Measurements from ENCODE around the gene SH3PXD2B. TPM values are rescaled to one million over a fixed set of nuclear protein-coding genes. Genes with fewer than 3 reads are reported as not detected.
A peak's percentile ranks its signal among the peaks of the same experiment; 100 is the strongest.
"Not testable (repeated sequence)": the region's sequence is repeated elsewhere in the genome, so short reads cannot be mapped to it uniquely, and the experiment has no call there.

SH3PXD2B gene
- total RNA-seq, 1 experiment from 2014 or later = 1.3 TPM

GRCh38 chr5:172303572-172304335 lies 150.6 kb downstream of the SH3PXD2B start:
- peak; percentile 68 for DNase-seq (ENCODE audit: low spot score)

GRCh38 chr5:172303162-172303561 lies 151.2 kb downstream of the SH3PXD2B start:
- peak; percentile 32 for DNase-seq (ENCODE audit: low spot score)

DNA sequence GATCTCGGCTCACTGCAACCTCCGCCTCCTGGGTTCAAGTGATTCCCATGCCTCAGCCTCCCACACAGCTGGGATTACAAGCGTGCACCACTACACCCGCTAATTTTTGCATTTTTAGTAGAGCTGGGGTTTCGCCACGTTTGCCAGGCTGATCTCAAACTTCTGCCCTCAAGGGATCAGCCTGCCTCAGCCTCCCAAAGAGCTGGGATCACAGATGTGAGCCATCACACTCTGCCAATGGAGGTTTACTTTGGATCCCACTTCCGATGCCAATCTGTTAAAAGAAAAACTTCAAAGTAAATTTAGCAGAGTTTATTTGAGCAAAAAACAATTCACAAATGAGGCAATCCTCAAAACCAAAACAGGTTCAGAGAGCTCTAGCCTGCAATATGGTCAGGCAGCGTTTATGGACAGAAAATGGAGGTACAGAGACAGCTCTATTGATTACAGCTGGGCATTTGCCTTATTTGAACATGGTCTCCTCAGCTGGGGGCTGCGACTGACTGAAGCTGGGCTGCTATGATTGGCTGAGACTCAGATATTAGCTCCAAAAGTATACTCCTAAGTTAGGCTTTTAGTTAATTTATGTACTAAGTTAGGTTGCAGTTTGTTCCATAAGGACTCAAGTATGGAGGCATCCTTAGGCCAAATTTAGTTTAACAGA lies 152.1 kb downstream of the SH3PXD2B start:
- no peak for DNase-seq (ENCODE audit: low spot score)

DNA sequence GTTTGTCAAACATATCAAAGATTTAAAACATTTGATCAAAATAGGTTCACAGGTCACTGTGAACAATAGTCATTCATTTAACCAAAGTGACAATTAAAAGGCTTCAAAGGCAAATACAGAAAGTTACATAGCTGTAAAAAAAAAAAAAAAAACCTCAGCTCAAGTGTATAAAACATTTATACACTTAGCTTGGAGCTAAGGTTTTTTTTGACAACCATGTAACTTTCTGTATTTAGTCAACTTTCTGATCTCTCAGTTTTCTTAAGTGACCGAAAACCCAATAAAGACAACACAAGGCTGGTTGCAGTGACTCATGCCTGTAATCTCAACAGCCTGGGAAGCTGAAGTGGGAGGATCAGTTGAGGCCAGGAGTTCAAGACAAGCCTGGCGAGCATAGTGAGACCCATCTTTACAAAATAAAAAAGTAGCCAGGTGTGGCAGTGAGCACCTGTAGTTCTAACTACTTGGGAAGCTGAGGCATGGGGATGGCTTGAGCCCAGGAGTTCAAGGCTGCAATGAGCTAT lies 154.3 kb downstream of the SH3PXD2B start:
- DNase-seq (ENCODE audit: low spot score) = no peak

DNA sequence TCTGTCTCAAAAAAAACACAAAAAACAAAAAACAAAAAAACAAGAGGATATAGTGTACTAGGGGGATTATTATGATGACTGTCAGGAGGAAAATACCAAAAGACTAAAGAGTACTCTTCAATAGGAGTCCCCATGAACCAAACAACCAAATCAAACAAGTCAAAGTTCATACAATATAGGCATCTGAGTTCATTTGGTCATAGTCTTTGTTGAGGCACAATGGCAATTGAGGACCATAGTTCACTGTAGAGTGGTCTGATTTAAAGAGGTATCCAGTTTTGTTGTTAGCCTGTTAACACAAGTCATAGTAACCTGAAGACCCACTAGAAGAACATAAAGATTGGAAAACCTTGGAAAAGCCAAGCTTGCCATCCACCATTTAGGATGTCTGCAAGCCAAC lies 159.5 kb downstream of the SH3PXD2B start:
- no peak for DNase-seq (ENCODE audit: low spot score)

DNA sequence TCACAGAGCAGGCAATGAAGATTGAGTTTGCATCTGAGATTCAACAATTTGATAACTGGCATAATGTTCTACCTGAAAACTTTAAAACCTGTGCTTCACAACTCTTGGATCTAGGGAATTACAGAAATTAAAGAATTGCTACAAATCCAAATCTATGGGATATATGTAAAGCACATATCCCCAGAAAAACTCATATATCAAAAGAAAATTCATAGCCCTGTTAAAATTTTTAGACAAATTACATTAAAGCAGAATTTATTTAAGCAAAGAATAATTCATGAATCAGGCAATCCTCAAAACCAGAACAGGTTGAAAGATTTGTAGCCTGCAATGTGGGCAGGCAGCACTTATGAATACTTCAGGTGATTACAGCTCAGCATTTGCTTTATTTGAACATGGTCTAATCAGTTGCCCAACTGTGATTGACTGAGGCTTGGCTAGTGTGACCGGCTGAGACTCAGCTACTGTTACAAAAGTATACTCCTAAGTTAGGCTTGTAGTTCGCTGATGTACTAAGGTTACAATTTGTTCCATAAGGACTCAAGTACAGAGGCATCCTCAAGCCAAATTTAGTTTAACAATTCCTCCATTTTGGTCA lies 160.5 kb downstream of the SH3PXD2B start:
- no peak for DNase-seq (ENCODE audit: low spot score)

GRCh38 chr5:172293054-172293744 lies 161.1 kb downstream of the SH3PXD2B start:
- DNase-seq (ENCODE audit: low spot score) = peak; percentile 80

DNA sequence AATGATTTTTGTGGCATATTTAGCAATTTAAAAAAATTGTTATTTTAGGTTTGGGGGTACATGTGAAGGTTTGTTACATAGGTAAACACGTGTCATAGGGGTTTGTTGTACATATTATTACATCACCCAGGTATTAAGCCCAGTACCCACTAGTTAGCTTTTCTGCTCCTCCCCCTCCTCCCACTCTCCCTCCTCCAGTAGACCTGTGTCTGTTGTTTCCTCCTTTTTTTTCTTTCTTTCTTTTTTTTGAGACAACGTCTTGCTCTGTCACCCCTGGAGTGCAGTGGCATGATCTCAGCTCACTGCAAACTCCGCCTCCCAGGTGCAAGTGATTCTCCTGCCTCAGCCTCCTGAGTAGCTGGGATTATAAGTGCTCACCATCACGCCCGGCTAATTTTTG lies 162.5 kb downstream of the SH3PXD2B start:
- DNase-seq (ENCODE audit: low spot score) = not testable (repeated sequence)

DNA sequence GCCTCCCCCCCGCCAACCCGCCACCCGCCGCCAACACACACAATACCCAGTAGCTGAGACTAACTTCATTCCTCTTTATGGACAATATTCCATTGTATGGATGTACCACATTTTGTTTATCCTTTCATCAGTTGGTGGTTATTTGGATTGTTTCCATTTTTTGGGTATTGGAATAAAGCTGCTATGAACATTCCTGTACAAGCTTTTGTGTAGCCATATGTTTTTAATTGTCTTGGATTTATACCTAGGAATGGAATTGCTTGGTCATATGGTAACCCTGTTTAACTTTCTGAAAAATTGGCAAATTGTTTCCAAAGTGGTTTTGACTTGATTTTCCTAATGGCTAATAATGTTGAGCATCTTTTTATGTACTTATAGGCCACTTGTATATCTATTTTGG lies 165.9 kb downstream of the SH3PXD2B start:
- no peak for DNase-seq (ENCODE audit: low spot score)

- not testable (repeated sequence) for DNase-seq (ENCODE audit: low spot score)
Observed at GRCh38 chr5:172287140-172287539, 167.2 kb downstream of the SH3PXD2B start.

DNA sequence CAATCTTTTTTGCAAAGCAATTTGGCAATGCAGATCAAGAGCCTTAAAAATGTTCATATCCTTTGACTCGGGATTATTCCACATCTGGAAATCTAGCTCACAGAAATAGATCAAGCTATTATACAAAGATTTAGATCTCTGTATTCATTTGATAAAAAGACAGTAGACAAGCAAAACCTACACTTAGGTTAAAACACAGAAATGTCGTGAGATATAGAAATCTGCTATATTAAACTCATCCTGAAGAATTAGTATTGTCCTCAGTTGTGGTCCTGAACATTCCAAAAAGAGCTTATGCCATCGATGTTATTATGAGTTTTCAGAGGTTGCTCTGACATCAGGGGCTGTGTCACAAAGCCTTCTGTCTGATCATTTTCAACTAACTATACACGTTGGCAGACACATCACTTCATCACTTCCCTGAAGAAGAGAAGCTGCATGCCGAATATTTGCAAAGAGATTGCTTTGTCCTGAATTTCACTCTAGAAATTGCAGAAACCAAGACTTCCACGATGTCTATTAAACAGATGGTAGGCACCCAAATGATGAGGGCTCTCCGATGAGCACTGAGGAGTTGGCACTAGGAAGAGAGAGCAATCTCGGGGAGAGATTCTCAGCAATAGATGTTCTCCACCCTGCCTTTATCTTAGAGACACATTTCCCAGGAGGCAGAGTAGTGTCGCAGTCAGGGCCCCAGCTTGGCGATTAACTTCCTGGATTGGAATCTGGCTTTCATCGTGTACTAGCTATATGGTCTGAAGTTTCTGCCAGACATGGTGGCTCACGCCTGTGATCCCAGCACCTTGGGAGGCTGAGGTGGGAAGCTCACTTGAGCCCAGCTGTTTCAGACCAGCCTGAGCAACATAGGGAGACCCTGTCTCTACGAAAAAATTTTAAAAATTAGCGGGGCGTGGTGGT lies 168.8 kb downstream of the SH3PXD2B start:
- no peak for DNase-seq (ENCODE audit: low spot score)

DNA sequence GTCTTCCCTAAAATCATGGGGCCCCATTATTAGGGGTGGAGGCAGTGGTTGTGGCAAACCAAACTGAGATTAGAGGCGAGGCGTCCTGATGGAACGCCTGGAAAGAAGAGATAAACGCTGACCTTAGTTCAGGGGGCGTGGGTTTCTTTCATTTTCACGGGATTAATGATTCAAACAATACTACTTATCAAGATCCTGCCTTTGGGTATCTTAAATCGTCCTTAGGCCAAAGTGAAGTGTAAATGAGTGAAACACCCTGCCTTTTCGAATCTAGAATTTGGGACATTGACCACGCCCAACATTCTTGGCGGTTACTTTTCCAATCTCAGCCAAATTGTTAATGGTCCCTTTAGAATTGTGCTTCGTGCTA lies 169.7 kb downstream of the SH3PXD2B start:
- DNase-seq (ENCODE audit: low spot score) = no peak

GRCh38 chr5:172283862-172284610 lies 170.3 kb downstream of the SH3PXD2B start:
- DNase-seq (ENCODE audit: low spot score) = peak; percentile 60

GRCh38 chr5:172283020-172283861 lies 171.1 kb downstream of the SH3PXD2B start, which contains the start of gene UBTD2:
Gene UBTD2 (minus strand): TSS chr5:172283764. CDS start chr5:172283665, 99 bp downstream.
- peak; percentile 74 for DNase-seq (ENCODE audit: low spot score)

DNA sequence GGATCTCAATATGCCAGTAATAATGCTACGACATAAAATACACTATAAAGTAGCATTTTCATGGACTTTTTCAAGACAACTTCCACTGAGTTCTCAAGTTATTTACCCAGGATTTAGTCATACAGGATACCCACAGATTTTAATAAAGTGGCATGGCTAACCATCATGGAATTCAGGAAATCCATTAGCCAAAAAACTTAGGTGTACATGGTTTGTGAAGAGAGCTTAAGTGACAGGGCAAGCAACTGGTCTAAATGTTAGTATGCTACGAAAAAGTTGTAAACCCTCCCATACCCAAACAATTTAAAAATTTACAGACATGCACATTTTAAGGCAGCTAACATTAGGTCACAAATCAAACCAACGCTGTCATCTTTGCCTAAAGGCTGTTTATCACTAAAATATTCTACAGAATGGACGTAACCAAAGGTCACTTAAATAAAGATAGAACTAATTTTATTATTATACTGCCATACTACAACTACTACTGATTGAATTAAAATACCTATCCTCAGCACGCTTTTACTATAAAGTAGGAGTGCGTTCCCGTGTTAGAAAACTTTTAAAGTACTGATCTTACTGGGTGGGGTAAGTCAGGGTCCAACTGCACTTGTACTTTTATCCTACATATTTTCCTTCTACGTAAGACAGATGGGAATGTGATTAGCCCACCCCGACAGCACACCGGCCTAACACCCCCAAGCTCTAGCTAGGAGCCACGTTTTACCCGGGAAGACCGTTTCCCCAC lies 171.9 kb downstream of the SH3PXD2B start:
- DNase-seq (ENCODE audit: low spot score) = no peak

DNA sequence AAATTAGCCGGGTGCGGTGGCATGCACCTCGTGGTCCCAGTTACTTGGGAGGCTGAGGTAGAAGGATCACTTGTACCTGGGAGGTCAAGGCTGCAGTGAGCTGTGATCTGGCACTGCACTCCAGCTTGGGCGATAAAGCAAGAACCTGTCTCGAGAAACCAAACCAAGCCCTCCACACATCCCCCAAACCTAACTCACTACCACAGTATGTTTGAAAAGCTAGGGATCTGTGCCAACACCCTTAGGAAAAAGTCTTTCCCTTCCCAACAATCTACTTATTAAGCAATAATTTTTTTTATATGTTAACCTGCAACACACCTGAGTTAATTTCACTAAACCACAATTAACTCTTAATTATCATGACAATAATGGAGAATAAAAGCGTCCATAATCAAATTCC lies 173.0 kb downstream of the SH3PXD2B start:
- no peak for DNase-seq (ENCODE audit: low spot score)

DNA sequence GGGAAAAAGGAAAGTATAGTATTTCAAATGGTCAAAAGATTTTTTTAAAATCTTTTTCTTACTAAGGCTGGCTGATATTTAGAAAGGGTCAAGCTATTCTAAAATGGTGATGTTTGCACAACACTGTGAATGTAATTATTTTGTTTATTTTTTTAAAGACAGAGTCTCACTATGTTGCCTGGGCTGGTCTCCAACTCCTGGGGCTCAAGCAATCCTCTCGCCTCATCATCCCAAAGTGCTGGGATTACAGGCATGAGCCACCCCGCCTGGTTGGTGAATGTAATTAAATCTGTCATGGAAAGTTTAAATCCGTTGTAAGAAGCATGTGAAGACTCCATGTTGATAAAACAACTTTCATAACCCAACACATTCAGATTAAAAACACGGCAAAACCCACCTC lies 173.4 kb downstream of the SH3PXD2B start:
- DNase-seq (ENCODE audit: low spot score) = no peak

- no peak for DNase-seq (ENCODE audit: low spot score)
Observed at GRCh38 chr5:172280317-172280716, 174.0 kb downstream of the SH3PXD2B start.

Measured in HT-29 (cell line).